ENCODE measurements around the gene AP2A1.

DNA sequence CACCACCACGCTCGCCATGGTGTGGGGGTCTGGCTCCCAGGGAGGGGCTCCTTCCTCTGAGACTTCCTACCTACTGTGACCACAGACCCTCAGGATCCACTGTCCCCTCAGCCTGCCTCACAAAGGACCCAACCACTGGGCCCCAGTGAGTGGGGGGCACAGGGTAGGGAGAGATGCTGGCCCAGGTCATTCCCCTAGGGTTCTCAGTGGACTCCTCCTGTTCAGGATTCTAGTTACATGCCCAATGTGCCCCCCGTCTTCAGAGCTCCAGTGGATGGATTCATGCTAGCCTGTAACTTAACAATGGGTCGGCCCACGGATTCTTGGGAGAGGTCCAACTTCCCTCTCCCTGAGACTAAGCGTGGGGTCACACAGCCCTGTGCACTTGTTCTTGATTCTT lies 3.6 kb upstream of the AP2A1 start, which contains the start of gene TSKS:
- TF ChIP-seq, protein P1, sequence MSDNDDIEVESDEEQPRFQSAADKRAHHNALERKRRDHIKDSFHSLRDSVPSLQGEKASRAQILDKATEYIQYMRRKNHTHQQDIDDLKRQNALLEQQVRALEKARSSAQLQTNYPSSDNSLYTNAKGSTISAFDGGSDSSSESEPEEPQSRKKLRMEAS (IDR thresholded peaks at IDR 0.05; ENCODE audit: low read depth, low read length): no peak
- TF ChIP-seq NR2C2 (IDR thresholded peaks at IDR 0.05; ENCODE audit: borderline replicate concordance, control insufficient read depth, insufficient read length, low read depth): no peak
- TF ChIP-seq TCF7 (IDR thresholded peaks at IDR 0.05; ENCODE audit: borderline replicate concordance): no peak
- no peak for TF ChIP-seq WRNIP1 (IDR thresholded peaks at IDR 0.05; ENCODE audit: borderline replicate concordance, low read depth, low read length)
- no peak for TF ChIP-seq POLR2A (IDR thresholded peaks at IDR 0.05; ENCODE audit: low read depth, low read length)
- TF ChIP-seq CHD4 (IDR thresholded peaks at IDR 0.05): no peak

Measured in GM12878 (cell line).